ENCODE results near the gene HOPX.
A peak's percentile ranks its signal among the peaks of the same experiment; 100 is the strongest.
"Not testable (repeated sequence)": the region's sequence is repeated elsewhere in the genome, so short reads cannot be mapped to it uniquely, and the experiment has no call there.

Gene HOPX

DNA sequence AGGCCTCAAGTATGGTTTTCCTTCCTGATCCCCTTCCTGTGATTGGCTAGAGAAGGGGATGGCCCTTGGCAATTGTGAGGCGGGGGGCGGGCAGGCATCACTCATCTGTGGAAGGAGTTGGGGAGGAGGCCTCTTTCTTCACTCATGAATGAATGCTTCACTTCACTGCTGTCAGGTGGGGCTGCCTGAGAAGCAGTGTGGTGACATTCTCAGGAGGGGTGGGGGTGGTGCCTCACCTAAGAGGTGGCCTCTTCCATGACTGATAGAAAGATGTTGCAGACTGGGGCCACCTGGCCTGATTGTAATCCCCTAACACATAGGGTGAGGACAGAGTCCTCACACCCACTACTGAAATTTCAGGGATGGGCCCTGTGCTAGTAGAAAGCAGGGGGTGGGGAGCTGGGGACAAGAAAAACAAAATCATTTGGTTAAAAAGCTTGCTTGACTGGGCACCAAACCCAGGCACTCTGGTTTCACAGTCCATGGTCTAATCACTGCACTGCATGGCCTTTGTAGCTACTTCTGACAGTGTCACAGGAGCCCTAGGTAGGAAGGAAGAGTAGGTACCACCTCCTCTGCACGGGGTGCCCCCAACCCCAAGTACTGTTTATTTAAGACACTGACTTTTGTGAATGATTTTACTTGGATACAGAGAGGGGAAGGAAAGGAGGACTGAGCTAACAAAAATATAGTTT is 5.6 kb upstream of the HOPX start:
- no peak for DNase-seq

- no peak for DNase-seq
Observed at GRCh38 chr4:56684320-56685050, 3.4 kb upstream of the HOPX start.

DNA sequence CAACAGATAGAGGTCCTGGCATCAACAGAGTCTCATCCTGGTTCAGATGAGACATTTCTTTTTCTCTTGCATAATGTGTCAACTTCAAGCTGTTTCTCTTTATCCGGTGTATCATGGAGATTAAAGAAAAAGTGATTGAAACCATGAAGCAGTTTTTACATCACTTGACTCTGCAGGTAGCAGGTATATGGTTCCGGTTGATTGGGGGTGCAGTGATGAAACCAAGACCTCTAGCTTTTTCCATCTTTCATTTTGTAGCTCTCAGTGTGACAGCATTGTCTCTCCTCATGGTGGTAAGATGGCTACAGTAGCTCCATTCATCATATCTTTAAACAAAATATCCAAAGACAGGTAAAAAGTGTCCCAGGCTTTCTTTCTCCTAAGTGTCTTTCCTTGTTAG is 2.4 kb upstream of the HOPX start:
- DNase-seq: no peak

DNA sequence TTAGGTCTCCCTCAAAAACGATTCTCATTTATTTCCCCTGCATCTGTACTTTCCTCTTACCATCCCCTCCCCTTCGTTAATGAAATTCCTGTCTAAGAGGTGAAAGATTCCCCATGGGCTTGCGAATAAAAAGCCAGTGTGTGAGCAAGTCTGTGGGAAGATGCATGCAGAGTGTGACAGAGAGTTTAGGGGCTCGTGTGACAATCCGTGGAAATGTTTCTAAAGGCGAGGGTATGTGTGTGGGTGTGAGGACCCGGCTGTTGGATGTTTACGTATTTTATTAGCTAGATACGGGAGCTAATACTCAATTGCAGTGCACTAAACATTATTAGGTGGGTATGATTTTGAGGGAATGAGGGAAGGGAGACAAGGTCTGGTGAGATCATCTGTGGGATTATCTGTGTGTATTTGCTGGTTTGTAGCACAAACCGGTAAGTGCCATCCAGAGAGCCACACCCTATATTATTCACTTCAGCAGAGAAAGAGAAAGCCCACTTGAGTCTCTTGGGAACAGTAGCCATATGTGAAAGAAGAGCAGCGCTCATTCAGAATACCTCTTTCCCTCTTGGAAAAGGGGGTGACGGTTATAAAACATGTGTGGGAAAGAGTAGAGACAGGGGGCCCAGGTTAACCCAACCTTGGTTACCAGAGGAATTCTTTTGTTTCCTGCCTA is 893 bp upstream of the HOPX start:
- DNase-seq: no peak

GRCh38 chr4:56680266-56680665 is 830 bp downstream of the HOPX start:
- no peak for DNase-seq

- no peak for DNase-seq
Observed at GRCh38 chr4:56677711-56678110, 3.4 kb downstream of the HOPX start.

DNA sequence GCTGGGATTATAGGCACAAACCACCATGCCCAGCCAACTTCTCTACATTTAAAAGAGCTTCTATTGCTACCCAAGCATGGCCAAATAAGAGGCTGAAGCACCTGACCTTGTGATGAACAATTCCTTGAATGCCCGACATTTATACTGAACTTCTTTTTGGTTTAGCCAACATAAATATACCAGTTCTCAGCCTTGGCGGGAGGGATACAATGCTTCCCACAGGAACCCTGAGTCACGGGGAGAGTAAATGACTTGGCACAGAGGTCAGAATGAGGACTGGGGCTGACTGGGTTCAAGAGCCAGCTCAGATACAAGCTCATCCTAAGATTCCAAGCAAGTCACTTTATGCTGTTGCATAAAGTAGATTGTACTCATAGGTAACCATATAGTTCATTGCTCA is 6.1 kb downstream of the HOPX start:
- DNase-seq: no peak

GRCh38 chr4:56671860-56672259 is 9.2 kb downstream of the HOPX start:
- no peak for DNase-seq

DNA sequence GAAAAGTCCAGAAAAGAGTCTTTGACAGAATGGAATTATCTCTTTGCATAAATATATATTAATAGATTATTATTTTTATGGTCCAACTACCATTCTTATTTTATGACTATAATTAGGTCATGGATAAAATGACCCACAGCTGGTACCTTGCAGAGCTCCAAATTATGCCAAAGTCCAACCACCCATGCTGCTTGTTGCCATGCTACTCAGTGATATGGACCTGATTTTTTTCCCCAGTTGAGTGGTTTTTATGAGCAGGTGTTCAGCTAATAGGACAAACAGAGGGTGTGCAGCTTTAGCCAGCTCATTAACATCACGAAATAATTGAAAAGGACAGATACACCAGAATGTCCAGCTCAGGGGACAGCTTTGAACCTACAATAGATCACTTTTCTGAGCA is 9.7 kb downstream of the HOPX start:
- no peak for DNase-seq

DNA sequence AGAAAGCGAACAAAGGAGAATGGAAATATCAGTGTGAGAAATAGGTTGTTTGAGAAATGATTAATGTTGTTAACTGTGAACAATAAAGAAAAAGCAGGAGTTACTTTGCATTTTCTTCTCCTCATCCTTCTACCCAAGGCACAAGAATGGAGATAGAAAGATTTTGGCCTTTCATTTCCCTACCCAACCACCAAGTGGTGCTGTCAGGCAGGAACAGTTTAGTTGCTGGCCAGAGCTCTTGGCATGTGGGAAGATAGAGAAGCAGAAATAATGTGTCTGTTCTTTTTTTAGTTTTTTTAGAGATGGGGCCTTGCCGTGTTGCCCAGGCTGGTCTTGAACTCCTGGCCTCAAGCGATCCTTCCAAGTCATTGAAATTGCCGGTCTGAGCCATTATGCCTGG is 12.8 kb downstream of the HOPX start:
- no peak for DNase-seq

DNA sequence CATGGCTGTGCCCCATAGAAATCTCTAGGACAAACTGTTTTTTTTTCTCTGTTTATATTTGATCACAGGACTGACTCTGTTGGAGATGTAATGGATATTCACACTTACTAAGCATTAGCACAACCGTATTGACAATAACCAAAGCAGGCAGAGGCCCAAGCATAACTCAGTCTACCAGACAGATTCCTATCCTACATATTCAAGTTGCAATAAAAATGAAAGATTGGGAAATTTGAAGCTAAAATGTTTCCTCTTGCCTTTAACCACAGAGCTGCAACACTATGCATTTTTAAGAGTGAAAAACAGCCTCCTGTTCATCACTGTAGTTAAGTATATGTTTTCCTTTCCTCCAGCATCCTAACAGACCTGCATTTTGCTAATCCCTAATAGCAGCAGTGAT is 13.7 kb downstream of the HOPX start:
- not testable (repeated sequence) for DNase-seq

DNA sequence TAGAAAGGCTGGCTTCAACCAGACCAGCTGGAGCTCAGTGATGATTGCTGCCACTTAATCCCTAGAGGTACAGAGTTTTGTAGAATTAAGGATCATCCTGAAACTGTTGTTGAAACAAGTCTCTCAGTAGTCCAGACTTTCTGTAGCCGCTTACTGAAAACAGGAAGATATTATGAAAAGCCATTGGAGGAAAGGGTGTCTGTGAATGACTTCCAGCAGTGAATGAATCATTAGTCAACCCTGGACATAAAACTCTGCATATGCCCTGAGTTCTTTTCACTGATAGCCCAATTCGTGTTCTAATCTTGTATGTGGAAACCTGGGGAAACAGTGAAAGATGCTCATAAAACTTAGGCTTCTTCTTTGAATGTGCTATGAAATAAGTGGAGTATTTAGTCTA is 14.8 kb downstream of the HOPX start:
- DNase-seq: no peak

GRCh38 chr4:56665781-56666180 is 15.3 kb downstream of the HOPX start:
- no peak for DNase-seq

DNA sequence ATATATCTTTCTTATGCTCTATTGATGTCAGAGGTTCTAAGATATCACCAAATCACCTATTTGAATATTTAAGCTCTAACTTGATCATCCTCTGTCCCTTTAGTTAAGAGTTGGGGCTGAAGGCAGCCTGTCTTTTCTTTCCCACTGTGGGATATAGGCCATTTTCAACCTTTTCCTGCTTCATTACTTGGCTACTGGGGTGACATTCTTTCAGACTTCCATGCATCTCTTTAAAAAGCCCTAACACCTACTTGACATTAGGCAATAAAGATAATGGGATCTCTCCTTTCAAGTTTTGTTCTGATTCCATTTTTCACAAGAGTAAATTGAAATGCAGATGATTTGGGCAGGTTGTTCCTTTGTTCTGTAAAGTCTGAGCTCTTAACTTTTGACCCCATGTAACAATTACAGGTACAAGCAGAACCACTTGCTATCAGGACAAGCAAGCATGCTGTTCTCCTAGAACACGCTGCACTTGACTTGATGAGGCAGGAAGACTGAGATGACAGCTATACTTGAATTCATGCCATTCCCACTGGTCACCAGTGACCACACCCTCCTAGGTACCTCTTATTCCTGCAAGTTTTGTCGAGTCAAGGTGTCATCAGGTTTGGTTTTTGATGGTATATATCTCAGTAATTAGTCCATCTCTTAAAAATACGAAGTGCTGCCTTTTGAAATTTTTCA is 18.2 kb downstream of the HOPX start:
- no peak for DNase-seq

DNA sequence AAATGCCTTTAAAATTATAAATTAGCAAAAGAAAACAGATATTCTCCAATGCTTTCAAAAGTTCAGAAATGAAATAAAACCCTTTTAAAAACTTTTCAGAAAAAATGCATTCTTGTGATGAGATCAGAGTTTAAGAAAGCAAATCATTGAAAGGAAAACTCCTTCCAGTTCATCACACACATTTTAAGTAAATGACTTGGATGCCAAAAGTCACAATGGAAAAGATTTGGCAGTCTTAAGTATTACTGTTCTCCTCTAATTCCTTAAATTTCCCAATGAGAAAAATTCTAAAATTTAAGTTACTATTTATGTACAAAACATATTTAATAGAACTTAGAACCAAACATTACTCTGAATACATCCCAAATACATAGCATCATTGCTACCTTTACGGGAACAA is 21.1 kb downstream of the HOPX start:
- no peak for DNase-seq

- DNase-seq: no peak
Observed at GRCh38 chr4:56658528-56658927, 22.6 kb downstream of the HOPX start.

DNA sequence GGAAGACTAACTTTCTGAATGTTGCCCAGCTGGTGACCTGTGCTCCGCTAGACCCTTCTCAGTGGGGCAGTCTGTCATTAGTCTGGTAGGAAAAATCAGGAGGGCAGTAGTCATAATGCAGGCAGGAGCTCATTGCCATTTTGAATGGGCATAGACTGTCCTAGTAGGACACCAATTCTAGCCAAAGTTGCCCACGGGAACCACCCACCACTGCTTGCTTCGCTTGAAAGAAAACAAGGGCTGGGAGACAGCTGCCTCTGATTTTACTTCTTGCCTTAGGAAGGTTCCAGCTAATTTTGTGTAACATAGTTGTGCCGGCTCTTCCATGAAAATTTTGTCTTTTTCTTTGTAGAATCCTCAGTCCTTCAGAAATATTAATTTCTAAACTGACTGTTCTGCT is 23.3 kb downstream of the HOPX start:
- DNase-seq: no peak

DNA sequence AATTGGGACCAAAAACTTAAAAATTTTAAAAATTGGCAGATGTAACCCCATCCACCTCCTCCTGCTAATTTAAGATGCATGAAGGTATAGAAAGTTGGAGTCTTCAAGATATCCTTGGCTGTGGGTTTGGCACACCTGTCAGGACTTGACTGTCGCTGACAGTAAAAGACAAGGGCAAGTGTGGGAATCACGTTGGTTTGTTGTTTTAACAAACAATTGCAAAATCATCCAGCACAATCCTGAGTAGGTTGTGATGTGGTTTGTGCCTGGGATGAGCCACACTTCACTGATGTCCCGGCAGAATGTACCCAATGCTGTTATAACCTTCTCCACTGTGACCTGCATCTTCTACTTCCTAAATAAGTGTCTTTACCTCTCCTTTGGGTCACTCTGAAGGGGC is 24.0 kb downstream of the HOPX start:
- no peak for DNase-seq

DNA sequence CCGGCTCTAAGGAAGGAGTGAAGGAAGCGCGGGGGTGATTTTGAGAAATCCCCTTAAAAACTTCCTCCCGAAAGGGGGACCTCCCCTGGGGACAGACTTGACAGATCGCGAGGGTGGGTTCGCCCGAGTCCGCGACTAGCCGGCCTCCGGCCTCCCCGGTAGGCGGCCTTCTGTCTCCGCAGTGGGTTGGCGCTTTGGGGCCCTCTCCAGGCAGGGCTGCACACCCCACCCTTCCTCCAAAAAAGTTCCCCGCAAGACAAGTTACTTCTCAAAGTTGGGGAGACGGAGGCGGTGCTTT is 24.8 kb downstream of the HOPX start:
- DNase-seq: peak; percentile 78

GRCh38 chr4:56655627-56656345 is 25.3 kb downstream of the HOPX start:
- DNase-seq: peak; percentile 43

DNA sequence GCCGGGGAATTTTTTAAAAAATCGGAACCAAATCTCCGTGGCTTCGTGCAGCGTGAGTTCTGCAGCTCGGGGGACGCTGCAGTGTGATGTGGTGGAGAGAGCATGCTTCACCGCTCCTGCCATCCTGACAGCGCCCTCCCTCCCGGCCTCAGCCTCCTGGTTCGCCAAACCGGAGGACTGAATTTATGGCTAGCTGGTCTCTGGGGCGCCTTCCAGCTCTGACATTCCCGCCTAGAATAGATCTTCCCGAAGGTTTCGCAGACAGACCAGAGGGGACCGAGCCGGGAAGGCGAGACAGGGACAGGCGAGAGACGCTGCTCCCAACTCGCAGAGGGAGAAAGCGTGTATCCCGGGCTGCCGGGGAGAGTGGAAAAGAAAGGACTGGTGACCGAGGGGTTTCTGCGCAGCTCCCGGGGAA is 25.9 kb downstream of the HOPX start:
- DNase-seq: peak; percentile 51

- DNase-seq: no peak
Observed at GRCh38 chr4:56654238-56654632, 26.9 kb downstream of the HOPX start.

Data from activated CD4-positive, alpha-beta T cell treated with anti-CD3 and anti-CD28 coated beads, Interleukin-2, Interleukin-6, amounts not matched to agents 100 ng/mL and 50 ng/mL, durations not matched to agents 16 hours and 8 hours (primary cell).